ENCODE measurements around the gene CROCC2. TPM values are rescaled to one million over a fixed set of nuclear protein-coding genes. Genes with fewer than 3 reads are reported as not detected.
"Not testable (repeated sequence)": the region's sequence is repeated elsewhere in the genome, so short reads cannot be mapped to it uniquely, and the experiment has no call there.

The CROCC2 gene
- total RNA-seq, 1 donor from 2014 or later = 0.49 TPM

DNA sequence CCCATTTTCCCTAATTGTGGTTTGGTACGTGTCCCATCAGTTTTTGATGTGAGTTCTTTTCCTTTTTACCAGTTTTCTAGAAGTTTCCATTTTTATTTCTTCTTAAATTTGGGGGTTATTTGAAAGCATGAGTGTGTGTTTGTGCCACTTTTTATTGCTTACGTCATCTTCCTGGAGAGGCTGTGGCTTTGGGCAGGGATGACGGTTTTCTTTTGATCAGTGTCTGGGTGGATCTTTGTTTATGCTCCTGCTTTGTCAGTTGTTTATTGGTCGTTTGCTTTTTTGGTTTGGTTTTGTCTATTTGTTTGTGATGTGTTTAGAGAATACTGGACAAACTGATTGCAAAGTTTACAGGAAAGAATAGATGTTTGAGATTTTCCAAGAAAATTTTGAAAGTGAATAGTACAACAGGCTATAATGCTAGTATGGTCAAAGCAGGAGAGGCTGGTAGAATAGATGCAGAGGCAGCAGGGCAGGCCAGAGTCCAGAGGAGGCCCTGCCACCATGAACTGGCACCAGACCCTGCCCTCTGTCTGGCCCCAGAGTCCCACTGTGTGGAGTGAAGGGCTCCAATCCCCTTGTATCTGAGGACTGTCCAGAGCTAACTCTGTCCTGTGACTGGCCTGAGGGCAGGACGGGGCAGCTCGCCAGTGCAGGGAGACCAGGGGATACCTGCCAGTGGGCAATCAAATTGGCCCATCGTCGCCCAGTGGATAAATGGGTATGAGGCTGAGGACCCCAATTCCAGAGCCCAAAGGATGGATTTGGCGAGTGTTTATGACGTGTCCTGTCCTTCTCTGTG, 68.8 kb downstream of the CROCC2 start:
- no peak for DNase-seq (ENCODE audit: extremely low spot score in 2 of 2)
- Histone ChIP-seq H3K27ac (peak overlapping the region; percentile 20), H3K4me1 (peaks cover 19% of the 10 kb centered on the region), H3K4me3 (no peak overlapping the region), H3K36me3 (no peaks in the 10 kb centered on the region), H3K27me3 (no peaks in the 10 kb centered on the region), H3K9me3 (no peaks in the 10 kb centered on the region)
- TF ChIP-seq POLR2A (IDR thresholded peaks at IDR 0.05) (no peak), POLR2AphosphoS5 (IDR thresholded peaks at IDR 0.05; ENCODE audit: insufficient read depth in 1 of 2, low read depth in 1 of 2) (no peak)
- TF ChIP-seq, protein P1, sequence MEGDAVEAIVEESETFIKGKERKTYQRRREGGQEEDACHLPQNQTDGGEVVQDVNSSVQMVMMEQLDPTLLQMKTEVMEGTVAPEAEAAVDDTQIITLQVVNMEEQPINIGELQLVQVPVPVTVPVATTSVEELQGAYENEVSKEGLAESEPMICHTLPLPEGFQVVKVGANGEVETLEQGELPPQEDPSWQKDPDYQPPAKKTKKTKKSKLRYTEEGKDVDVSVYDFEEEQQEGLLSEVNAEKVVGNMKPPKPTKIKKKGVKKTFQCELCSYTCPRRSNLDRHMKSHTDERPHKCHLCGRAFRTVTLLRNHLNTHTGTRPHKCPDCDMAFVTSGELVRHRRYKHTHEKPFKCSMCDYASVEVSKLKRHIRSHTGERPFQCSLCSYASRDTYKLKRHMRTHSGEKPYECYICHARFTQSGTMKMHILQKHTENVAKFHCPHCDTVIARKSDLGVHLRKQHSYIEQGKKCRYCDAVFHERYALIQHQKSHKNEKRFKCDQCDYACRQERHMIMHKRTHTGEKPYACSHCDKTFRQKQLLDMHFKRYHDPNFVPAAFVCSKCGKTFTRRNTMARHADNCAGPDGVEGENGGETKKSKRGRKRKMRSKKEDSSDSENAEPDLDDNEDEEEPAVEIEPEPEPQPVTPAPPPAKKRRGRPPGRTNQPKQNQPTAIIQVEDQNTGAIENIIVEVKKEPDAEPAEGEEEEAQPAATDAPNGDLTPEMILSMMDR (IDR thresholded peaks at IDR 0.05) = no peak
- intact Hi-C loops (cut with DNase I) = no loop called here

DNA sequence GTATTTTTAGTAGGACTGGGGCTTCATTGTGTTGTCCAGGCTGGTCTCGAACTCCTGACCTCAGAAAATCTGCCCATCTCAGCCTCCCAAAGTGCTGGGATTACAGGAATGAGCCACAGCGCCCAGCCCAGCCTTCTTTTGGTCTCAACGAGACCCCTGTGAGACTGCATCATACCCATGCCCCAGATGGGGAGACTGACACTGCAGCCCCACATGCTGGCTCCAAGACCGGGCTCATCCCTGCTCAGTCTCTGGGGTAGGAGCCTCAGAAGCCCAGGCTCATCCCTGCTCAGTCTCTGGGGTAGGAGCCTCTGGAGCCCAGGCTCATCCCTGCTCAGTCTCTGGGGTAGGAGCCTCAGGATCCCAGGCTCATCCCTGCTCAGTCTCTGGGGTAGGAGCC, 69.8 kb downstream of the CROCC2 start:
- H3K9me3 ChIP-seq; H3K27ac ChIP-seq; DNase-seq (ENCODE audit: extremely low spot score in 2 of 2); intact Hi-C loops (cut with DNase I); H3K36me3 ChIP-seq; H3K4me3 ChIP-seq; H3K27me3 ChIP-seq: not testable (repeated sequence)
- peaks cover 19% of the 10 kb centered on the region for H3K4me1 ChIP-seq

DNA sequence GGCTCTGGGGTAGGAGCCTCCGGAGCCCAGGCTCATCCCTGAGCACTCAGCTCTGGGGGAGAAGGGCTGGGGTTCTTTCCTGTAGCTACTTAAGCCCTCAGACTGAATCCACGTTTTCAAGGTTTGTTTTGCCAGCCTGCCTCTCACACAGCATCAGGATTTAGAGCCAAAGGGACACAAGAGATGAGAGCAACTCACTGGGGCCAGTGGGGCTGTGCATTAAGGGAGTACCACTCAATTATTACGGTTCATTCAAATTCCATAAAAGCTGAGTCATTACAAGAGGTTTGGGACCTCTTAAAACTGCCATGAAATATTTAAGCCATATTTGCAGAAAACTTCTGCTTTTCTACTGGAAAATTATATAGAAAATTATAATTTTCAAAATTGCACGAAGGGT, 75.1 kb downstream of the CROCC2 start:
- intact Hi-C loops (cut with DNase I) = no loop called here
- Histone ChIP-seq H3K27ac (no peak overlapping the region), H3K27me3 (no peaks in the 10 kb centered on the region), H3K4me1 (peaks cover 3% of the 10 kb centered on the region), H3K9me3 (no peaks in the 10 kb centered on the region), H3K4me3 (no peak overlapping the region), H3K36me3 (no peaks in the 10 kb centered on the region)
- DNase-seq (ENCODE audit: extremely low spot score in 2 of 2) = no peak
- TF ChIP-seq, protein P1 (IDR thresholded peaks at IDR 0.05) = no peak

DNA sequence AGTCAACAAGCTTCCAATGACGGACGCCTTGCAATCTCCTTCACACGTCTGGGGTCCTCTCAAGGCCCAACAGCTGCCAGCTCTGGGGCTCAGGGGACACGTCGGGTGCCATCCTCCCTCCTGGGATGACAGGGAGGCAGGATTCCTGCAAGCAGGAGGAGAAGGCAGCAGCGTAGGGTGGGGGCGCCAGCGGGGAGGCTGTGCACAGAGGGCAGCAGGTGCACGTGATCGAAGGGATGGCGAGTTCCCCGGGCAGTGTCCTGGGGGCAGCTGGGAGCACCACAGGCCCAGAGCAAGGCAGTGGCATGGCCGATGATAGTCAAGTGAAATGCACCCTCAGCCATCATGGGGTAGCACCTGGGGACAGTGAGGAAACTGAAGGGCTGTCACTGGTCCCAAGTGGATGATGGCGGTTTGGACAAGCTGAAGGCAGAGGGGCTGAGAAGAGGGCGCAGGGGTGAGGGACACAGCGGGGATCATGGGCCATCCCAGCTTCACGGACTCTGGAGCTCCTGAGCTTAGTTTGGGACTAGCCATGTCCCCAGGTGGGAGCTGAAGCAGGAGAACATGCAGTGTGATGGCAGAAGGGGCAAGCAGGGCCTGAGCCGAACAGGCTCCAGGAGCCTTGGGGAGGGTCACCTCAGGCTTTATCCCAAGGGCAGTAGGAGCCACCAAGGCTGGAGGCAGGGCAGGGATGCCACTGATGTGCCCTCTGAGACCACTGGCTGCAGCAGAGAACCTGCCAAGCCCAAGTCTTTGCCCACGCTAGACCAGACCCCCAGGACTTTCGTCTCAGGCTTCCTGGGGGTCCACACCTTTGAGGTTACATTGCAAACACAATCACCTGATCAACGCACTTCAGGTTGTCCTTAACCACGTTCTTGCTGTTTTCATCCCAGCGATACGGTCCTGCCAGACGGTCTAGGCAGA, 76.0 kb downstream of the CROCC2 start:
- no peaks in the 10 kb centered on the region for H3K9me3 ChIP-seq
- no peaks in the 10 kb centered on the region for H3K36me3 ChIP-seq
- H3K4me1 ChIP-seq = peaks cover 12% of the 10 kb centered on the region
- TF ChIP-seq, protein P1 (IDR thresholded peaks at IDR 0.05) = no peak
- TF ChIP-seq POLR2A (IDR thresholded peaks at IDR 0.05) = no peak
- no peak for TF ChIP-seq POLR2AphosphoS5 (IDR thresholded peaks at IDR 0.05; ENCODE audit: insufficient read depth in 1 of 2, low read depth in 1 of 2)
- no peak overlapping the region for H3K4me3 ChIP-seq
- no peaks in the 10 kb centered on the region for H3K27me3 ChIP-seq
- H3K27ac ChIP-seq = peak overlapping the region; percentile 10
- DNase-seq (ENCODE audit: extremely low spot score in 2 of 2) = no peak
- intact Hi-C loops (cut with DNase I) = no loop called here

DNA sequence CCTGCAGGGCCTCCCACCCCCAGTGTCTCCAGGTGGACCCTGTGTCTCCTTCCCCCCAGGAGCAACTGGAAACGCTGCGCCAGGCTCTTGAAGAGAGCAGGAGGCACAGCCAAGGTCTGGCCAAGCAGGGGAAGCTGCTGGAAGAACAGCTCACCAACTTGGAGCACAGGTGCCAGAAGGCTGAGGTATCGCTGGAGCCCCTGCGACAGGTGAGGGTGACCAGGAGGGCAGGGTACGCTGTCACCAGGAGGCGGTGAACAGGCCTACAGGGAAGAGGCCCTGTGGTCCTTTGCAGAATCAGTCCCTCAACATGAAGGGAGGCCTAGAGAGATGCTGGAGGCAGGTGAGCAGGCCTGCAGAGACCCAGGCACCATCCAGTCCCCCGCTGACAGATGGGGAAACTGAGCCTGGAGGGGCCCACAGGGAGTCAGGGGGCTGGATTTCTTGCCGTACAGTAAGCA, 76.7 kb downstream of the CROCC2 start:
- no peaks in the 10 kb centered on the region for H3K36me3 ChIP-seq
- no peak for DNase-seq (ENCODE audit: extremely low spot score in 2 of 2)
- no peaks in the 10 kb centered on the region for H3K9me3 ChIP-seq
- no peaks in the 10 kb centered on the region for H3K27me3 ChIP-seq
- H3K4me3 ChIP-seq = no peak overlapping the region
- intact Hi-C loops (cut with DNase I) = no loop called here
- TF ChIP-seq, protein P1 (IDR thresholded peaks at IDR 0.05) = no peak
- TF ChIP-seq POLR2A (IDR thresholded peaks at IDR 0.05) = no peak
- no peak for TF ChIP-seq POLR2AphosphoS5 (IDR thresholded peaks at IDR 0.05; ENCODE audit: insufficient read depth in 1 of 2, low read depth in 1 of 2)
- H3K27ac ChIP-seq = no peak overlapping the region
- peaks cover 19% of the 10 kb centered on the region for H3K4me1 ChIP-seq
